ENCODE data around the gene TCL1A. TPM values are rescaled to one million over a fixed set of nuclear protein-coding genes. Genes with fewer than 3 reads are reported as not detected.

TCL1A gene
- total and polyA plus RNA-seq, 2 donors (not counting 3 experiments of a cell fraction or from before 2014, with no cell fraction given), result not detected

- Histone ChIP-seq H4K20me1 (replicated peaks; ENCODE audit: control insufficient read depth, extremely low read depth, insufficient read depth, low read length) (no peaks in the 10 kb centered on the region), H3K4me2 (ENCODE audit: insufficient read depth, low read length) (no peak overlapping the region), H3K27ac (ENCODE audit: insufficient read depth, low read depth, low read length) (no peak overlapping the region), H3K27me3 (ENCODE audit: control insufficient read depth in 2 of 2, insufficient read depth in 2 of 2, low read length in 2 of 2) (no peaks in the 10 kb centered on the region), H3K9me3 (replicated peaks; ENCODE audit: control insufficient read depth, insufficient read depth, low read length) (no peaks in the 10 kb centered on the region), H3K4me3 (replicated peaks in 1 of 3; ENCODE audit: insufficient read depth in 1 of 3, low read depth in 1 of 3, low read length in 3 of 3) (no peak overlapping the region), H2AFZ (ENCODE audit: low read depth, low read length) (no peak overlapping the region), H3K36me3 (ENCODE audit: control insufficient read depth in 2 of 2, extremely low read depth in 1 of 2, insufficient read depth in 2 of 2, low read length in 2 of 2) (no peaks in the 10 kb centered on the region), H3K4me1 (ENCODE audit: control insufficient read depth, extremely low read depth, insufficient read depth, low read length) (no peaks in the 10 kb centered on the region), H3K9me1 (replicated peaks; ENCODE audit: control insufficient read depth, extremely low read depth, insufficient read depth, low read length) (no peaks in the 10 kb centered on the region), H3K9ac (replicated peaks; ENCODE audit: extremely low read depth, insufficient read depth, low read length) (no peak overlapping the region), H3K79me2 (ENCODE audit: control insufficient read depth, insufficient read depth, low read length) (no peaks in the 10 kb centered on the region)
- ChIA-PET POLR2A (no interaction called here), CTCF (no interaction called here)
- TF ChIP-seq EZH2 (IDR thresholded peaks at IDR 0.05; ENCODE audit: borderline replicate concordance, low read depth, low read length, severe bottlenecking) (no peak), MYC (IDR thresholded peaks at IDR 0.05; ENCODE audit: low read depth, low read length) (no peak), CTCF (IDR thresholded peaks at IDR 0.05; ENCODE audit: extremely low read depth in 1 of 2, insufficient read depth in 1 of 2, low read depth in 1 of 2, low read length in 2 of 2) (no peak), MAX (IDR thresholded peaks at IDR 0.05; ENCODE audit: insufficient read depth, insufficient read length) (no peak), FOS (IDR thresholded peaks at IDR 0.05; ENCODE audit: borderline replicate concordance, insufficient read depth, low read length) (no peak), GATA2 (IDR thresholded peaks at IDR 0.05; ENCODE audit: insufficient read depth, insufficient read length, low read depth, low read length) (no peak), POLR2AphosphoS5 (IDR thresholded peaks at IDR 0.05; ENCODE audit: insufficient read depth, low read depth, low read length) (no peak), JUN (IDR thresholded peaks at IDR 0.05; ENCODE audit: borderline replicate concordance, insufficient read depth, insufficient read length, low read depth) (no peak), POLR2A (IDR thresholded peaks at IDR 0.05; ENCODE audit: low read depth, low read length) (no peak)
- intact Hi-C loops (cut with micrococcal nuclease), result no loop called here
- FAIRE-seq, result no peak
- no peak for DNase-seq (ENCODE audit: low read depth, low spot score)
- BruUV-seq (replicated peaks), result no TSS peak
- dilution Hi-C loops (cut with MboI; ENCODE audit: extremely low pct_ligation_motif_present, low sequenced_read_pairs), result no loop called here
Observed at GRCh38 chr14:95696741-95697140, 17.2 kb downstream of the TCL1A start.

Measured in endothelial cell of umbilical vein (primary cell).